NOMO-1 treated with dmso at 0.1 percent for 144 hours (cell line): ENCODE measurements around the gene RREB1.

Source experiments
- DNase-seq: peaks from one replicate; lab custom pipeline; 2025; ENCODE audit not compliant: unreplicated experiment; lab: John Stamatoyannopoulos, UW

The RREB1 gene

DNA sequence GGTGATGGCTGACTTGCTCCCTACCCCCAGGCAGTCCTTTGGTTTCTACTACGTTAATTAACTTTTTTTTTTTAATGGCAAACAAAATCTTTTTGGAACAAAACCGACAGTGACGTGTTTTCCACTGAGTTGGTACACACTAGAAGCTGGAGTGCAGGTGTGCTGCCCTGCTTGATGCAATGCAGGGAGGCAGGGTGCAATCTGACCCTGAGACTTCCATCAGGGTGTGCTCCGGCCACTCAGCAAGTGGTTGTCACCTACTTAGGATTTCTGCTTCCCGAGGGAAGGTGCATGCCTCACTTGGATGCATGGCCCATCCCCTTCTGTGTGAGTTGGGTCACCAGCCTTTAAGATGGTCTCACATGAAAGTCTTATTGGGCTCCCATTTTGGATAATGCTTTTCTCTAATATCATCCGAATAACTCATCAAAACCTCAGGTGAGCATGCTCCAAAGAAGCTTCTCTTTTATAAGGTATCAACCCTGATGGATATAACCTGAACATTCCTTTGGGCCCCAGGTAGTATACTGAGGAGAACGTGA, 14.0 kb downstream of the RREB1 start:
- DNase-seq, result no peak

- no peak for DNase-seq
Measured at GRCh38 chr6:7122684-7123083, 14.9 kb downstream of the RREB1 start.

GRCh38 chr6:7124114-7124513, 16.4 kb downstream of the RREB1 start:
- no peak for DNase-seq

DNA sequence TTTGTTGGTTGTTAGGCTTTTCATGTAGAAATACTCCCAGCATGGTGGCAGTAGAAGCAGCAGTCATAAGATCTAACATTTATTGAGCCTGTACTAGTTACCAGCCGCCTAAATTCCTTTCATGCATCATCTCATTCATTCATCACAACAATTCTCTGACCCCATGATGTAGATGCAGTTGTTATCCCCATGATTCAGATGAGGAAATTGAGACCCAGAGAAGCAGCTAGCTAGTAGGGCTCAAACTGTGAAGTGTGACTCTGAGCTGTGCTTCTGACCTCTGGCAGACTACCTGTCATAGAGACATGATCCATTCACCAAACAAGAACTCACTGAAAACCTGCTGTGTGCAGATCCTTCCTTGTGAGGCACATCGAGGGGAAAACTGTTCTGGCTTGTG, 16.9 kb downstream of the RREB1 start:
- DNase-seq, result no peak

- no peak for DNase-seq
Measured at GRCh38 chr6:7125290-7125689, 17.5 kb downstream of the RREB1 start.

DNA sequence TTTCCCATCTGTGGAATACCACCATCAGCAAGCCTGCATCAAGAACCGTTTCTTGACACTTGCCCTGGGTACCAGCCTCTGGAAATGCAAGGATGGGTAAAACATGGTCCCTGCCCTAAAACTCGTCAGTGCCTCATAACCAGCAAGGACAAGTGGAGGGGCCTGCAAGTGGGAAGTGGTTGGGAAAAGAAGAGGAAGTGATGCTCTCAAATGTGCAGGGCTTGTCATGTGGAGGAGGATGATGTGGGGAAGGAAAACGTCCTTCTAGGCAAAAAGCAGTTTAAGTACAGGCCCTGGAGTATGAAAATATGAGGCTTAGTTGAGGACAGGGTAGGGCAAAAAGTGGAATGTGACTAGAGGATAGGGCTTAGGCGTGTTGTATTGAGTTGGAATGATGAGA, 19.0 kb downstream of the RREB1 start:
- DNase-seq, result no peak

DNA sequence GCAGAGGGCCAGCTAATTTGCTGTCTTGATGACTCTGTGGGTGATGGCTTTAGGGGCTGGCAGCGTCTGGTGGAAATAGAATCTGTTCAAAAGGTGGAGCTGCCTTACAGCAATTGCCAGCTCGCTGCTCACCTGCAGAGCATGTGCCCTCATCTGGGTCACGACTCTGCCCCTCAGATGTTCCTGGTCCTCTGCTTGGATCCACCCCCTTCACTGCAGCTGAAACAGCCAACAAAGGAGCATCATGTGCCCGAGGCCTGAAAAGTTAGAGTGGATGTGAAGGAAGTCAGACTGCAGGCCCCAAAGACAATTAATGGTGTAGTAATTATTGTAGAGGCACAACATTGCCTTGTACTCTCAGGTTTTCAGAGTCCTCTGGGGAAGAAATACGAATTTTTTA, 19.9 kb downstream of the RREB1 start:
- no peak for DNase-seq

- no peak for DNase-seq
Measured at GRCh38 chr6:7129360-7129759, 21.6 kb downstream of the RREB1 start.

DNA sequence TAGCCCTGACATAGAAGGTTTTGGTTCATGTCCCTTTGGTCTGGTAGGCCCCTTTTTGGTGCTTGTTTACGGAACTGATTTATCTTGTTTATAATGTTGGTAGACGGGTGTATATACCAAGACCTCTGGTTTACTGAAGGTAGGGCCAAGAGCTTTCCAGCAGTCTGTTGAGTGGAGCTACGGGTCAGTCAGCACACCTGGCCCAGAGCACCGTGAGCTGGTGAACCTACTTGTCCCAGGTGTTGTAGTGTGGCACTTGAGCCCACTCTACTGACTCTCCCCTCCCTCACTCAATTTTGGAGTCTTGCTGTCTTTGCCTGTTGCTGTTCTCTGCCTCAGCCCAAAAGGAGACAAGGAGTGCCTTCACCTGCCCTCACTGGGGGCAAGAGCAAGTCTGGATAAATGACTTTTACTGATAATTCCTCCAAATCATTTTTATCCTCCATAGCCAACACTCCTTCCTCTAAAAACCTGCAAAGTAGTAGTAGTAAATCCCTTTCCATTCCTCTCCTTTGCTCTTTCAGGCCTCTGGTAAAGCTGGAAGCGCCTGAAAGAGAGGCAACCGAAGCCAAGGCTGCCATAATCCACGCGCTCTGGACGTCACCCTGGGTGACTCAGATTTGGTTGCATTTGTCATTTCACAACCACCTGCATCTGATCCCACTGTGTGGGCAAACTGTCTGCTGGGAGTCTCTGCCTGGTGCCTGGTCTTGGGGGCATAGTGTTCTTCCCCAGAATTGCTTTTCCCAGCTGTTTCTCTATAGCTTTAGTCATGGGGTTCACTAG, 22.2 kb downstream of the RREB1 start:
- peak; percentile 63 for DNase-seq

DNA sequence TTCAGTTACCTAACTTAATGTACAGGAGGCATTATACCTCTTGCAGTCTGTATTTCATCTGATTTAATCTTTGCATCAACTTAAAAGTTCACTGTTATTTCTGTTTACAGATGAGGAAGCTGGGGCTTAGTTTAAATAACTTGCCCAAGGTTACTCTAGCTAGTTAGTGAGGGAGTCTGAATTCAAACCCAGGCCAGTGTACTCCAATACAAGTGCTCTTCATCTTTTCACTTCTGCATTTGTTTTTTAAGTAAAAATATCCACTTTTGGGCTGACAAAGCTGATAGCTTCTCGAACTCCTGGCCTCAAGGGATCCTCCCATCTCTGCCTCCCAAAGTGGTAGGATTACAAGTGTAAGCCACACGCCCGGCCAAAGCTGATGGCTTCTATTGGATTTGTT, 23.6 kb downstream of the RREB1 start:
- no peak for DNase-seq

GRCh38 chr6:7132398-7133035, 24.8 kb downstream of the RREB1 start:
- no peak for DNase-seq

GRCh38 chr6:7134999-7135745, 27.4 kb downstream of the RREB1 start:
- DNase-seq, result no peak

DNA sequence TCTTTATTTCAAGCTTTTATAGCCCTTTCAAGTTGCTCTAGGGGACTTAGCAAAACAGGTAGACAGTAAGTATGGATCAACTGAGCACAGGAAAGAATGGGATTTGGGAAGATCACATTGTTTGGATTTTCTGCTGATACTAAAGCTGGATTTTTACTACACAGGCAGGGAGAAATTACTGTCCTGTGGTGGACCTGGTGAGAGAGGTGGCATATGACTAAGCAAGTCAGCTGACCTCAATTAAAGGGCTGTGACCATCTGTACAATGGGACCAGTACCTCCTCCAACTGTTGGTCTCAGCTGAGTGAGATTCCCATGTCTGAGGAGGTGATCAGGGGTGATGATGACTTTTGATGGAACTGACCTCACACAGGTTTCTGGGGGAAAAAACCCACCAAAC, 28.0 kb downstream of the RREB1 start:
- DNase-seq, result no peak

- no peak for DNase-seq
Measured at GRCh38 chr6:7136859-7137334, 29.1 kb downstream of the RREB1 start.

GRCh38 chr6:7137335-7138045, 29.7 kb downstream of the RREB1 start:
- peak; percentile 54 for DNase-seq

DNA sequence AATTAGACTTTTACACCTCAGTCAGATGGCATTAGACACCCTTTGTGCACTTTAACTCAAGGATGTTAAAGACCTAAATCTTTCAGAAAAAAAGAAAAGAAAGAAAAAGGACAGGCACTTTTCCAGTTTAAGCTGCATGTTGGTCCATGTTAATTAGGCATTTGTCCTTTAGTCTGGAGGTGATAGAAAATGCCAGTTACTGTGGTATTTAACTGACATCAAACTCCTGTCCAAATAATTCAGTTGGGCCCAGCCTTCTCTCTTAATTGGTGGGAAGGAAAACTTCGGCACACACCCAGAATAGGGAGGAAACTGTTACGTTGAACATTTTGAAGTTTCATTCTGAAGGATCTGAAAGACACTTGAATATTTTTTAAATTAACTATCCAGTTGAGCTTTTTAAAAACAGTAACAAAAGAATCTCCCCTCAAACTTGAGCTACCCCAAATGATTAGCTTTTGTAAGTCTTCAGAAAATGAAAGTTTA, 30.3 kb downstream of the RREB1 start:
- DNase-seq, result no peak

GRCh38 chr6:7138921-7139358, 31.2 kb downstream of the RREB1 start:
- DNase-seq, result no peak

GRCh38 chr6:7139835-7140470, 32.2 kb downstream of the RREB1 start:
- DNase-seq, result no peak

DNA sequence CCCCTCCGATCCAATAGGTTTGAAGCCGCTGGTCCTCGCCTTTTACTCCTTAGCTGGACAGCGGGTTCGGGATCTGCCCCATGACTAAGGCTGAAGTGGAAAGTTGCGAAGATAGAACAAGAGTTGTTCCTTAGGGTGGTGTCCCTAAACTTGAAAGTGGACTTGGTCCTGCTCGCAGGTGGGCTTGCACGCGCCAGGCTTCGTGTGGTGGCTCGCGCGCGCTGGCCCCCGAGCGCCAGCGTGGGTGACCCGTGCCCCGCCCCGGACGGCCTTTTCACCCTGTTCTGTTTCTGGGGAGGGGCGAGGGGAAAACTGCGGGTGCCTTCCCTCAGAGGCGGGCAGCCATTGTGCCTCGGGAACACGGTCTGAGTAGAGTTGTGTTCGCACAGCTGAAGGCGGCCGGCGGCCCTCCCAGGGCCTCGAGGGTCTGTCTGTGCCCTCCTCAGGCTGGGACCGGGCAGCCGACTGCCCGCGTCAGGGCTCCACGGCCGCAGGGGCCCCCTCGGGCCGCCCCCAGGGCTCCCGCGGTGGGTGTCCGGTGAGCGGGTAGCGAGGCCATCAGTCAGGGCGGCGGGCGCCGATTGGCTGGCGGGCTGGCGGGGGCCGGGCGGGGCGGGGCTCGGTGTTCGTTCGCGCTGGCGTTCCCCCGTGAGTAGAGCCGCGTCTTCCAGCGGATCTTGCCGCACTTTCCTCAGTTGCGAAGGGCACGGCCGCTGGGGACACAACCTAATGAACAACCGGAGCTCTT, 33.0 kb downstream of the RREB1 start:
- peak; percentile 30 for DNase-seq
